Activated B cell treated with CpG ODN at 0.5 μM for 24 hours (primary cell): Measurements from ENCODE around the gene CFDP1. TPM values are rescaled to one million over a fixed set of nuclear protein-coding genes. Genes with fewer than 3 reads are reported as not detected.

Experiments used
- ATAC-seq: fragments of 200-7000 bp; cut with Tn5 transposase; one replicate; pipeline ENCODE4 v1.10.0; 2021; ENCODE audit warnings: low read depth, mild to moderate bottlenecking, moderate library complexity
- CTCF ChIA-PET: fragments of 350-600 bp; sonication (Branson Sonifier 250); formaldehyde crosslinking; loops from one replicate; lab custom pipeline; 2021; ENCODE audit warnings: antibody characterized with exemption; lab: Charles Lee
- POLR2A ChIA-PET: fragments of 350-600 bp; sonication (Branson Sonifier 250); formaldehyde crosslinking; loops from one replicate; lab custom pipeline; 2021; ENCODE audit warnings: antibody characterized with exemption; lab: Charles Lee
- DNase-seq: peaks from one replicate; pipeline ENCODE4 v3.0.0; 2022
- H3K27ac Mint-ChIP-seq: one replicate; pipeline ENCODE4 v1.8.0; 2020; ENCODE audit warnings: mixed read lengths
- H3K27me3 Mint-ChIP-seq: one replicate; pipeline ENCODE4 v1.8.0; 2021; ENCODE audit warnings: mixed read lengths
- H3K36me3 Mint-ChIP-seq: one replicate; pipeline ENCODE4 v1.8.0; 2021; ENCODE audit warnings: low read depth, mixed read lengths
- H3K4me1 Mint-ChIP-seq: one replicate; pipeline ENCODE4 v1.8.0; 2021; ENCODE audit warnings: mixed read lengths
- H3K4me3 Mint-ChIP-seq: one replicate; pipeline ENCODE4 v1.8.0; 2020; ENCODE audit warnings: mild to moderate bottlenecking, mixed read lengths
- H3K9me3 Mint-ChIP-seq: one replicate; pipeline ENCODE4 v1.8.0; 2020; ENCODE audit warnings: mixed read lengths
- intact Hi-C: fragments of 100-400 bp; cut with micrococcal nuclease; formaldehyde crosslinking; loops from one replicate; pipeline ENCODE4 v1.15.1; 2024
- total RNA-seq: library from RNA; stranded (reverse); gene quantifications from 2 replicates; pipeline ENCODE4 v1.2.3, GENCODE V29; 2022
- TF ChIP-seq, protein P1 (sequence below): fragments of 200-600 bp; IDR thresholded peaks from one replicate; pipeline ENCODE4 v1.8.0; 2022; ENCODE audit warnings: antibody characterized with exemption, mild to moderate bottlenecking

Gene CFDP1
- total RNA-seq, 1 donor from 2014 or later = 32.0 TPM

DNA sequence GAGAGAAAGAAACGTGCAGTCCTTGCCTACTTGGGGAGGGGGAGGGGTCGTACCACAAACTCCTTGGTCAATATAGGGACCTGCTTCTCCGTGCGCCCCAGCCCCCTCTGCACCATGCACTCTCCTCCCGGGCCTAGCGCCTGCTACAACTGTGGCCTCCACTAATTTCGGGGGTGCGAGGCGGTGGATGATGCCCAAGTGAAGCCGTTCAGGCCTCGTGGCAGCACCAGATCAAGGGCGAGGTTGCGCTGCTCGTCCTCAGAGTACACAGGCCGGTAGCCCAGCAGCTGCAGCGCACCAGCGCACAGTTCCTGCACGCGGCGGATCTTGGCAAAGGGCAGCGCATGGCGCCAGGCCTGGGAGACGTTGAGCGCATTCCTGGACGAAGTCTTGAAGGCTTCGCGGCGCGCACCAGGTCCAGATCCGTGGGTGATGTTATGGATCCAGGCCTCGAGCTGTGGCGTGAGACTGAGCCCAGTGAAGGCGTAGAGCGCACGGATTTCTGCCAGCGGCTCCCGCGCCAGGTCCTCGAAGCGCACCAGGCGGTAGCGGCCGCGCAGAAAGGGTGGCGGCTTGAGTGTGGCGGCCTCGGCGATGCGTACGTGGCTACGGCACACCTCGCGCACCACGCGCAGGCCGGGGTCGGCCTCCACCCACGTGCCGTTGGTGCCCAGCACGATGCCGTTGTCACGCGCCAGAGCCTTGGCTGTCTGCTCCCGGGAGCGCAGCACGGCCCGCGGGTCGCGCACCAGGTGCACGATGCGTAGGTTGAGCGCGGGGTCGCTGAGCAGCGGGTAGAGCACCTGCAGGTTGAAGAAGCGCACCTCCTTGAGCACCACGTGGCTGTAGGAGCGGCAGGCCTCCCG lies 45.4 kb upstream of the CFDP1 start:
- H3K27me3 Mint-ChIP-seq = no peaks in the 10 kb centered on the region
- H3K9me3 Mint-ChIP-seq = no peaks in the 10 kb centered on the region
- H3K27ac Mint-ChIP-seq = no peak overlapping the region
- ChIA-PET POLR2A (no interaction called here), CTCF (no interaction called here)
- H3K4me1 Mint-ChIP-seq = no peaks in the 10 kb centered on the region
- DNase-seq (no peak), ATAC-seq (no peak)
- TF ChIP-seq, protein P1, sequence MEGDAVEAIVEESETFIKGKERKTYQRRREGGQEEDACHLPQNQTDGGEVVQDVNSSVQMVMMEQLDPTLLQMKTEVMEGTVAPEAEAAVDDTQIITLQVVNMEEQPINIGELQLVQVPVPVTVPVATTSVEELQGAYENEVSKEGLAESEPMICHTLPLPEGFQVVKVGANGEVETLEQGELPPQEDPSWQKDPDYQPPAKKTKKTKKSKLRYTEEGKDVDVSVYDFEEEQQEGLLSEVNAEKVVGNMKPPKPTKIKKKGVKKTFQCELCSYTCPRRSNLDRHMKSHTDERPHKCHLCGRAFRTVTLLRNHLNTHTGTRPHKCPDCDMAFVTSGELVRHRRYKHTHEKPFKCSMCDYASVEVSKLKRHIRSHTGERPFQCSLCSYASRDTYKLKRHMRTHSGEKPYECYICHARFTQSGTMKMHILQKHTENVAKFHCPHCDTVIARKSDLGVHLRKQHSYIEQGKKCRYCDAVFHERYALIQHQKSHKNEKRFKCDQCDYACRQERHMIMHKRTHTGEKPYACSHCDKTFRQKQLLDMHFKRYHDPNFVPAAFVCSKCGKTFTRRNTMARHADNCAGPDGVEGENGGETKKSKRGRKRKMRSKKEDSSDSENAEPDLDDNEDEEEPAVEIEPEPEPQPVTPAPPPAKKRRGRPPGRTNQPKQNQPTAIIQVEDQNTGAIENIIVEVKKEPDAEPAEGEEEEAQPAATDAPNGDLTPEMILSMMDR = no peak
- H3K4me3 Mint-ChIP-seq = no peak overlapping the region
- intact Hi-C loops = no loop called here
- H3K36me3 Mint-ChIP-seq = no peaks in the 10 kb centered on the region

DNA sequence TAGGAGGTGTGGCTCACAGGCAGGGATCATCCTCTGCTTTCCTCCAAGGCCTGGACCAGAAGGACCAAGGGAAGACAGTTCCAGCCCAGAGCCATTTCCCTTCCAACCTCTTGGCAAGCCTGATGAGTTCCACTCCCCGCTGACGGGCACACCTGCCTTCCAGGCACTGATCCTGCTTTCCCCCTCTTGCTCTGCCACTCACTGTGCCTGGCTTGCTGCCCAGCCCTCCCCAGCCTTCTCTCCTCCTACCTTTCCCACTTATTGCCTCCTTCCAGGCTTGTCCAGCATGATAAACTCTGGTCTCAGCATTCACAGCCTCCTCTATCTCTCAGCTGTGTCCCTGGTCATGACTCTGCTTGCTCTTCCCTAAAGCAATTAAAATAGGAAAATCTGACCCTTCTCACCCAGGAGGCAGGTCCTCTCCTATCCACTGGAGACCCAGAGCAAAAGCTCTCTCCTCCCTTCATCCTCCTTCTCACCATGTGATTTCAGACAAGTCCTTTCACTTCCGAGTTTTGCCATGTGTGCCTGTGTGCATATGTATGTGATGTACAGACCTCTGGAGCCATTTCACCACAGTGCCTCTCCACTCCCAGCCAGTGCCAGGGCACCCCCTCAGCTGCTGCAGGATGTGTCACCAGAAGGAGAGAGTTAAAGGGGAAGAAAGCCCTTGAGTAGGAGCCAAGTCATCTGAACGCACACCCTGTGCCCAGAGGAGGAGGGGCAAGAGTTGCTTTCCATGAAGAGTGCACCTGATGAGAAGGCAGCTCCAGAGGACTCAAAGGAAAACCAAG lies 44.6 kb upstream of the CFDP1 start:
- H3K4me1 Mint-ChIP-seq = no peaks in the 10 kb centered on the region
- no peaks in the 10 kb centered on the region for H3K36me3 Mint-ChIP-seq
- H3K9me3 Mint-ChIP-seq = no peaks in the 10 kb centered on the region
- ChIA-PET POLR2A (no interaction called here), CTCF (no interaction called here)
- no peak overlapping the region for H3K4me3 Mint-ChIP-seq
- no peak overlapping the region for H3K27ac Mint-ChIP-seq
- DNase-seq (no peak), ATAC-seq (no peak)
- TF ChIP-seq, protein P1 = no peak
- no peaks in the 10 kb centered on the region for H3K27me3 Mint-ChIP-seq
- intact Hi-C loops = no loop called here

DNA sequence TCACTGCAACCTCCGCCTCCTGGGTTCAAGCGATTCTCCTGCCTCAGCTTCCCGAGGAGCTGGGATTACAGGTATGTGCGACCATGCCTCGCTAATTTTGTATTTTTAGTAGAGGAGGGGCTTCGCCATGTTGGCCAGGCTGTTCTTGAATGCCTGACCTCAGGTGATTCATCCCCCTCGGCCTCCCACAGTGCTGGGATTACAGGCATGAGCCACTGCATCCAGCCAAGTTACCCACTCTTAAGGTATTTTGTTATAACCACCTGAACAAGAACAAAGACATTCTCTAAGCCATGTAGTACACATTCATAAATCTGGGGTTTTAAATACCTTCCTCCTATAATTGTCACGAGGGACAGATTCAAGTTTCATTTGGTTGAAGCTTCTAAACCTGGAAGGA lies 43.5 kb upstream of the CFDP1 start:
- Mint-ChIP-seq H3K4me3 (no peak overlapping the region), H3K4me1 (no peaks in the 10 kb centered on the region), H3K9me3 (no peaks in the 10 kb centered on the region), H3K27ac (no peak overlapping the region), H3K27me3 (no peaks in the 10 kb centered on the region), H3K36me3 (no peaks in the 10 kb centered on the region)
- DNase-seq (no peak), ATAC-seq (no peak)
- POLR2A ChIA-PET = no interaction called here
- intact Hi-C loops = no loop called here
- CTCF ChIA-PET = no interaction called here
- TF ChIP-seq, protein P1 = no peak

DNA sequence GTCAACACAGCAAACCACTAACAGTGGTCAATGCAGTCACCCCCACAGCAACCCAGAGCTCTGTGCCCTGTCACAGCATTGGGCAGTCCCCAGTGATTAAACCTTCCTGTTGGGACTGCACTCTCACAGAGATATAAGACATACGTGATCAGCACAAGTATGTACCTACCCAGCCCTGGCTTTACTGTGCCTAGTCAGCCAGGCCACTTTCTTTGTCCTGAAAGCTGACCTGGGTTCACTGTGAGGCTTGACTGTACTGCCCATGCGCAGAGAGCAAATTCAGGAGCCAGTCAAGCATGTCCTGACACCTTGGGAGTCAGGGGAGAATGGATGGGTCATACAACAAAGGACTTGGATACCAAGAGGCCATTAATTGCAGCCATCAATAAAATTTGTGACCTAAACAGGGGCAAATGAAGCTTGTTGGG lies 42.1 kb upstream of the CFDP1 start:
- ATAC-seq (no peak), DNase-seq (no peak)
- POLR2A ChIA-PET = no interaction called here
- Mint-ChIP-seq H3K9me3 (no peaks in the 10 kb centered on the region), H3K4me3 (no peak overlapping the region), H3K27me3 (no peaks in the 10 kb centered on the region), H3K4me1 (no peaks in the 10 kb centered on the region), H3K36me3 (no peaks in the 10 kb centered on the region), H3K27ac (no peak overlapping the region)
- intact Hi-C loops = no loop called here
- CTCF ChIA-PET = no interaction called here
- TF ChIP-seq, protein P1 = no peak
